ENCODE results near the gene PTPRN2. TPM values are rescaled to one million over a fixed set of nuclear protein-coding genes. Genes with fewer than 3 reads are reported as not detected.
"Not testable (repeated sequence)": the region's sequence is repeated elsewhere in the genome, so short reads cannot be mapped to it uniquely, and the experiment has no call there.

PTPRN2 gene
- total RNA-seq, 1 experiment from 2014 or later, result 1.7 TPM

- H3K4me1 ChIP-seq (ENCODE audit: low read length), result no peaks in the 10 kb centered on the region
- H3K4me2 ChIP-seq (ENCODE audit: low read depth, low read length, poor library complexity, severe bottlenecking), result no peak overlapping the region
- no peak for DNase-seq
- no peaks in the 10 kb centered on the region for H4K20me1 ChIP-seq (ENCODE audit: insufficient read depth, low read depth, low read length)
- H3K9me2 ChIP-seq (replicated peaks; ENCODE audit: insufficient read depth, low read length), result no peaks in the 10 kb centered on the region
- H3K4me3 ChIP-seq (ENCODE audit: low read length), result no peak overlapping the region
- no peaks in the 10 kb centered on the region for H3K79me2 ChIP-seq (ENCODE audit: low read length)
- no peaks in the 10 kb centered on the region for H3K36me3 ChIP-seq (ENCODE audit: insufficient read depth, low read length)
- no peaks in the 10 kb centered on the region for H3K27me3 ChIP-seq (ENCODE audit: low read length)
- H3K9ac ChIP-seq (ENCODE audit: low read length), result no peak overlapping the region
- no peaks in the 10 kb centered on the region for H3K9me3 ChIP-seq (ENCODE audit: low read length)
- no peak overlapping the region for H3K27ac ChIP-seq (ENCODE audit: low read length)
- no peak overlapping the region for H2AFZ ChIP-seq (ENCODE audit: low read length)
Observed at GRCh38 chr7:158051776-158052175, 535.8 kb downstream of the PTPRN2 start.

GRCh38 chr7:158050978-158051651, 536.5 kb downstream of the PTPRN2 start:
- Histone ChIP-seq H3K79me2 (ENCODE audit: low read length) (no peaks in the 10 kb centered on the region), H3K4me2 (ENCODE audit: low read depth, low read length, poor library complexity, severe bottlenecking) (no peak overlapping the region), H2AFZ (ENCODE audit: low read length) (no peak overlapping the region), H3K9me2 (replicated peaks; ENCODE audit: insufficient read depth, low read length) (no peaks in the 10 kb centered on the region), H3K36me3 (ENCODE audit: insufficient read depth, low read length) (no peaks in the 10 kb centered on the region), H3K27ac (ENCODE audit: low read length) (no peak overlapping the region), H3K4me1 (ENCODE audit: low read length) (no peaks in the 10 kb centered on the region), H3K4me3 (ENCODE audit: low read length) (no peak overlapping the region), H3K27me3 (ENCODE audit: low read length) (no peaks in the 10 kb centered on the region), H3K9ac (ENCODE audit: low read length) (no peak overlapping the region), H3K9me3 (ENCODE audit: low read length) (no peaks in the 10 kb centered on the region), H4K20me1 (ENCODE audit: insufficient read depth, low read depth, low read length) (no peaks in the 10 kb centered on the region)
- no peak for DNase-seq

GRCh38 chr7:158050441-158050977, 537.1 kb downstream of the PTPRN2 start:
- Histone ChIP-seq H3K9me3 (ENCODE audit: low read length) (no peaks in the 10 kb centered on the region), H3K27ac (ENCODE audit: low read length) (no peak overlapping the region), H3K36me3 (ENCODE audit: insufficient read depth, low read length) (no peaks in the 10 kb centered on the region), H3K9ac (ENCODE audit: low read length) (no peak overlapping the region), H3K4me2 (ENCODE audit: low read depth, low read length, poor library complexity, severe bottlenecking) (no peak overlapping the region), H2AFZ (ENCODE audit: low read length) (no peak overlapping the region), H3K9me2 (replicated peaks; ENCODE audit: insufficient read depth, low read length) (no peaks in the 10 kb centered on the region), H3K79me2 (ENCODE audit: low read length) (no peaks in the 10 kb centered on the region), H3K4me3 (ENCODE audit: low read length) (no peak overlapping the region), H3K4me1 (ENCODE audit: low read length) (no peaks in the 10 kb centered on the region), H4K20me1 (ENCODE audit: insufficient read depth, low read depth, low read length) (no peaks in the 10 kb centered on the region), H3K27me3 (ENCODE audit: low read length) (no peaks in the 10 kb centered on the region)
- DNase-seq, result no peak

GRCh38 chr7:158049271-158049670, 538.4 kb downstream of the PTPRN2 start:
- no peaks in the 10 kb centered on the region for H3K4me1 ChIP-seq (ENCODE audit: low read length)

GRCh38 chr7:158048569-158048968, 539.1 kb downstream of the PTPRN2 start:
- Histone ChIP-seq H2AFZ (ENCODE audit: low read length) (no peak overlapping the region), H3K9me3 (ENCODE audit: low read length) (no peaks in the 10 kb centered on the region), H3K36me3 (ENCODE audit: insufficient read depth, low read length) (no peaks in the 10 kb centered on the region), H3K27ac (ENCODE audit: low read length) (no peak overlapping the region), H3K9me2 (replicated peaks; ENCODE audit: insufficient read depth, low read length) (no peaks in the 10 kb centered on the region), H3K27me3 (ENCODE audit: low read length) (no peaks in the 10 kb centered on the region), H3K4me3 (ENCODE audit: low read length) (no peak overlapping the region), H3K4me2 (ENCODE audit: low read depth, low read length, poor library complexity, severe bottlenecking) (no peak overlapping the region), H3K9ac (ENCODE audit: low read length) (no peak overlapping the region), H4K20me1 (ENCODE audit: insufficient read depth, low read depth, low read length) (no peaks in the 10 kb centered on the region), H3K79me2 (ENCODE audit: low read length) (no peaks in the 10 kb centered on the region), H3K4me1 (ENCODE audit: low read length) (no peaks in the 10 kb centered on the region)
- no peak for DNase-seq

More at GRCh38 chr7:158049271-158049670, 538.4 kb downstream of the PTPRN2 start:
- H3K36me3 ChIP-seq (ENCODE audit: insufficient read depth, low read length), result no peaks in the 10 kb centered on the region
- H3K4me3 ChIP-seq (ENCODE audit: low read length), result no peak overlapping the region
- no peaks in the 10 kb centered on the region for H4K20me1 ChIP-seq (ENCODE audit: insufficient read depth, low read depth, low read length)
- no peak overlapping the region for H3K27ac ChIP-seq (ENCODE audit: low read length)
- H3K4me2 ChIP-seq (ENCODE audit: low read depth, low read length, poor library complexity, severe bottlenecking), result no peak overlapping the region
- no peak overlapping the region for H2AFZ ChIP-seq (ENCODE audit: low read length)
- H3K9ac ChIP-seq (ENCODE audit: low read length), result no peak overlapping the region
- H3K79me2 ChIP-seq (ENCODE audit: low read length), result no peaks in the 10 kb centered on the region
- H3K9me3 ChIP-seq (ENCODE audit: low read length), result no peaks in the 10 kb centered on the region
- no peaks in the 10 kb centered on the region for H3K27me3 ChIP-seq (ENCODE audit: low read length)
- no peak for DNase-seq
- no peaks in the 10 kb centered on the region for H3K9me2 ChIP-seq (replicated peaks; ENCODE audit: insufficient read depth, low read length)

- Histone ChIP-seq H3K4me1 (ENCODE audit: low read length) (no peaks in the 10 kb centered on the region), H3K79me2 (ENCODE audit: low read length) (no peaks in the 10 kb centered on the region), H3K27me3 (ENCODE audit: low read length) (no peaks in the 10 kb centered on the region), H3K9me2 (replicated peaks; ENCODE audit: insufficient read depth, low read length) (no peaks in the 10 kb centered on the region), H3K9ac (ENCODE audit: low read length) (no peak overlapping the region), H2AFZ (ENCODE audit: low read length) (no peak overlapping the region), H3K27ac (ENCODE audit: low read length) (no peak overlapping the region), H3K4me3 (ENCODE audit: low read length) (no peak overlapping the region), H3K36me3 (ENCODE audit: insufficient read depth, low read length) (no peaks in the 10 kb centered on the region), H3K4me2 (ENCODE audit: low read depth, low read length, poor library complexity, severe bottlenecking) (no peak overlapping the region), H3K9me3 (ENCODE audit: low read length) (no peaks in the 10 kb centered on the region), H4K20me1 (ENCODE audit: insufficient read depth, low read depth, low read length) (no peaks in the 10 kb centered on the region)
- DNase-seq, result no peak
Observed at GRCh38 chr7:158047391-158048059, 540.1 kb downstream of the PTPRN2 start.

- not testable (repeated sequence) for H3K27ac ChIP-seq (ENCODE audit: low read length); H3K4me1 ChIP-seq (ENCODE audit: low read length); H3K79me2 ChIP-seq (ENCODE audit: low read length); H4K20me1 ChIP-seq (ENCODE audit: insufficient read depth, low read depth, low read length); H3K4me3 ChIP-seq (ENCODE audit: low read length); H3K4me2 ChIP-seq (ENCODE audit: low read depth, low read length, poor library complexity, severe bottlenecking); H2AFZ ChIP-seq (ENCODE audit: low read length); DNase-seq; H3K9ac ChIP-seq (ENCODE audit: low read length); H3K27me3 ChIP-seq (ENCODE audit: low read length); H3K36me3 ChIP-seq (ENCODE audit: insufficient read depth, low read length); H3K9me3 ChIP-seq (ENCODE audit: low read length); H3K9me2 ChIP-seq (replicated peaks; ENCODE audit: insufficient read depth, low read length)
Observed at GRCh38 chr7:158046246-158046645, 541.4 kb downstream of the PTPRN2 start.

- H3K27me3 ChIP-seq (ENCODE audit: low read length), result no peaks in the 10 kb centered on the region
- H3K79me2 ChIP-seq (ENCODE audit: low read length), result no peaks in the 10 kb centered on the region
- H3K9me2 ChIP-seq (replicated peaks; ENCODE audit: insufficient read depth, low read length), result no peaks in the 10 kb centered on the region
- H2AFZ ChIP-seq (ENCODE audit: low read length), result no peak overlapping the region
- H3K4me1 ChIP-seq (ENCODE audit: low read length), result no peaks in the 10 kb centered on the region
- no peaks in the 10 kb centered on the region for H4K20me1 ChIP-seq (ENCODE audit: insufficient read depth, low read depth, low read length)
- no peak overlapping the region for H3K27ac ChIP-seq (ENCODE audit: low read length)
- no peaks in the 10 kb centered on the region for H3K36me3 ChIP-seq (ENCODE audit: insufficient read depth, low read length)
- H3K4me3 ChIP-seq (ENCODE audit: low read length), result no peak overlapping the region
- no peaks in the 10 kb centered on the region for H3K9me3 ChIP-seq (ENCODE audit: low read length)
- H3K9ac ChIP-seq (ENCODE audit: low read length), result no peak overlapping the region
- no peak overlapping the region for H3K4me2 ChIP-seq (ENCODE audit: low read depth, low read length, poor library complexity, severe bottlenecking)
- DNase-seq, result no peak
Observed at GRCh38 chr7:158044482-158044823, 543.2 kb downstream of the PTPRN2 start.
